ENCODE measurements around the gene GLG1. TPM values are rescaled to one million over a fixed set of nuclear protein-coding genes. Genes with fewer than 3 reads are reported as not detected.
"Not testable (repeated sequence)": the region's sequence is repeated elsewhere in the genome, so short reads cannot be mapped to it uniquely, and the experiment has no call there.

Gene GLG1
- total and polyA plus RNA-seq, 2 donors (not counting 3 experiments of a cell fraction or from before 2014, with no cell fraction given): 86.3 to 165 TPM

GRCh38 chr16:74446866-74447265 lies 160.0 kb downstream of the GLG1 start:
- H3K4me2 ChIP-seq (ENCODE audit: insufficient read depth, low read length): no peak overlapping the region
- no TSS peak for BruUV-seq (replicated peaks)
- POLR2A ChIA-PET: no interaction called here

GRCh38 chr16:74443624-74444346 lies 163.1 kb downstream of the GLG1 start:
- H2AFZ ChIP-seq (ENCODE audit: low read depth, low read length); H3K9me3 ChIP-seq (replicated peaks; ENCODE audit: control insufficient read depth, insufficient read depth, low read length); POLR2A ChIA-PET; BruUV-seq (replicated peaks); H3K4me3 ChIP-seq (replicated peaks in 1 of 3; ENCODE audit: insufficient read depth in 1 of 3, low read depth in 1 of 3, low read length in 3 of 3); H3K4me2 ChIP-seq (ENCODE audit: insufficient read depth, low read length); H4K20me1 ChIP-seq (replicated peaks; ENCODE audit: control insufficient read depth, extremely low read depth, insufficient read depth, low read length); H3K9ac ChIP-seq (replicated peaks; ENCODE audit: extremely low read depth, insufficient read depth, low read length); H3K27me3 ChIP-seq (ENCODE audit: control insufficient read depth in 2 of 2, insufficient read depth in 2 of 2, low read length in 2 of 2); DNase-seq (ENCODE audit: low read depth, low spot score); H3K9me1 ChIP-seq (replicated peaks; ENCODE audit: control insufficient read depth, extremely low read depth, insufficient read depth, low read length); H3K27ac ChIP-seq (ENCODE audit: insufficient read depth, low read depth, low read length); dilution Hi-C loops (cut with MboI; ENCODE audit: extremely low pct_ligation_motif_present, low sequenced_read_pairs); H3K79me2 ChIP-seq (ENCODE audit: control insufficient read depth, insufficient read depth, low read length); FAIRE-seq; intact Hi-C loops (cut with micrococcal nuclease); CTCF ChIA-PET; H3K36me3 ChIP-seq (ENCODE audit: control insufficient read depth in 2 of 2, extremely low read depth in 1 of 2, insufficient read depth in 2 of 2, low read length in 2 of 2): not testable (repeated sequence)
- H3K4me1 ChIP-seq (ENCODE audit: control insufficient read depth, extremely low read depth, insufficient read depth, low read length): peaks cover 18% of the 10 kb centered on the region

More at GRCh38 chr16:74446866-74447265, 160.0 kb downstream of the GLG1 start:
- Histone ChIP-seq H3K9me1 (replicated peaks; ENCODE audit: control insufficient read depth, extremely low read depth, insufficient read depth, low read length) (no peaks in the 10 kb centered on the region), H3K9ac (replicated peaks; ENCODE audit: extremely low read depth, insufficient read depth, low read length) (no peak overlapping the region), H3K4me3 (replicated peaks in 1 of 3; ENCODE audit: insufficient read depth in 1 of 3, low read depth in 1 of 3, low read length in 3 of 3) (no peak overlapping the region), H3K79me2 (ENCODE audit: control insufficient read depth, insufficient read depth, low read length) (no peaks in the 10 kb centered on the region), H2AFZ (ENCODE audit: low read depth, low read length) (no peak overlapping the region), H3K9me3 (replicated peaks; ENCODE audit: control insufficient read depth, insufficient read depth, low read length) (no peaks in the 10 kb centered on the region), H3K4me1 (ENCODE audit: control insufficient read depth, extremely low read depth, insufficient read depth, low read length) (peaks cover 31% of the 10 kb centered on the region), H3K36me3 (ENCODE audit: control insufficient read depth in 2 of 2, extremely low read depth in 1 of 2, insufficient read depth in 2 of 2, low read length in 2 of 2) (peaks cover 0 to 8% of the 10 kb centered on the region in 2 experiments), H4K20me1 (replicated peaks; ENCODE audit: control insufficient read depth, extremely low read depth, insufficient read depth, low read length) (no peaks in the 10 kb centered on the region), H3K27me3 (ENCODE audit: control insufficient read depth in 2 of 2, insufficient read depth in 2 of 2, low read length in 2 of 2) (no peaks in the 10 kb centered on the region), H3K27ac (ENCODE audit: insufficient read depth, low read depth, low read length) (no peak overlapping the region)
- FAIRE-seq (no peak), DNase-seq (ENCODE audit: low read depth, low spot score) (no peak)
- CTCF ChIA-PET: interaction anchor here (1.1 kb wide), 1 partner anchor 9 kb away, joined by 5 read pairs; no protein-coding TSS in a partner anchor
- TF ChIP-seq MAX (IDR thresholded peaks at IDR 0.05; ENCODE audit: insufficient read depth, insufficient read length) (no peak), JUN (IDR thresholded peaks at IDR 0.05; ENCODE audit: borderline replicate concordance, insufficient read depth, insufficient read length, low read depth) (no peak), CTCF (IDR thresholded peaks at IDR 0.05; ENCODE audit: extremely low read depth in 1 of 2, insufficient read depth in 1 of 2, low read depth in 1 of 2, low read length in 2 of 2) (no peak), MYC (IDR thresholded peaks at IDR 0.05; ENCODE audit: low read depth, low read length) (no peak), GATA2 (IDR thresholded peaks at IDR 0.05; ENCODE audit: insufficient read depth, insufficient read length, low read depth, low read length) (no peak), FOS (IDR thresholded peaks at IDR 0.05; ENCODE audit: borderline replicate concordance, insufficient read depth, low read length) (no peak), POLR2AphosphoS5 (IDR thresholded peaks at IDR 0.05; ENCODE audit: insufficient read depth, low read depth, low read length) (no peak), EZH2 (IDR thresholded peaks at IDR 0.05; ENCODE audit: borderline replicate concordance, low read depth, low read length, severe bottlenecking) (no peak), POLR2A (IDR thresholded peaks at IDR 0.05; ENCODE audit: low read depth, low read length) (no peak)
- dilution Hi-C loops (cut with MboI; ENCODE audit: extremely low pct_ligation_motif_present, low sequenced_read_pairs): no loop called here
- intact Hi-C loops (cut with micrococcal nuclease): no loop called here

All from endothelial cell of umbilical vein (primary cell).